Activated naive CD4-positive, alpha-beta T cell treated with Interleukin-2 at 50 U/mL for 16 hours (primary cell): ENCODE results near the gene TMTC2.

ENCODE experiments used
- DNase-seq: peaks from one replicate; pipeline ENCODE4 v3.0.0-alpha.2; 2020

The TMTC2 gene

GRCh38 chr12:82848845-82849244, 162.1 kb downstream of the TMTC2 start:
- no peak for DNase-seq

DNA sequence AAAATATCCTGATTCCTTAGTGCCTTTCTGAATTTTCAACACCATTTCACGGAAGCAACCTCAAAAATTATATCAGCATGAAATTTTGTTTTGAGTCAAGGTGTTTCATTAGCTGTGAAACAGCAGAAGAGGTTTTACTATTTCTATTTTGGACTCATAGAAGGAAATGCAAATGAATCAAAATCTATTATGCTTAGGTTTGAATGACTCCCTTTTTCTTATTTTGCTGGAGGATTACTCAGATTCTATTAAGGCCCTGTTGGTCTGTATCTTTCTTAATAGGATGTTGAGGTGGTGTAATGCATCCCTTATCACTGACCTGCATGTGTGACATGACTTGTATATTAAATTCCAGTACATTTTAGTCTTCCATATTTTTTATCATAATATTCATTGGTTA, 165.8 kb downstream of the TMTC2 start:
- no peak for DNase-seq

GRCh38 chr12:82855872-82856271, 169.2 kb downstream of the TMTC2 start:
- no peak for DNase-seq

- no peak for DNase-seq
Observed at GRCh38 chr12:82857276-82857675, 170.6 kb downstream of the TMTC2 start.

GRCh38 chr12:82857911-82858533, 171.3 kb downstream of the TMTC2 start:
- DNase-seq = no peak

- no peak for DNase-seq
Observed at GRCh38 chr12:82858534-82858917, 171.8 kb downstream of the TMTC2 start.

- DNase-seq = no peak
Observed at GRCh38 chr12:82862069-82862841, 175.5 kb downstream of the TMTC2 start.

GRCh38 chr12:82862876-82863649, 176.4 kb downstream of the TMTC2 start:
- DNase-seq = no peak

DNA sequence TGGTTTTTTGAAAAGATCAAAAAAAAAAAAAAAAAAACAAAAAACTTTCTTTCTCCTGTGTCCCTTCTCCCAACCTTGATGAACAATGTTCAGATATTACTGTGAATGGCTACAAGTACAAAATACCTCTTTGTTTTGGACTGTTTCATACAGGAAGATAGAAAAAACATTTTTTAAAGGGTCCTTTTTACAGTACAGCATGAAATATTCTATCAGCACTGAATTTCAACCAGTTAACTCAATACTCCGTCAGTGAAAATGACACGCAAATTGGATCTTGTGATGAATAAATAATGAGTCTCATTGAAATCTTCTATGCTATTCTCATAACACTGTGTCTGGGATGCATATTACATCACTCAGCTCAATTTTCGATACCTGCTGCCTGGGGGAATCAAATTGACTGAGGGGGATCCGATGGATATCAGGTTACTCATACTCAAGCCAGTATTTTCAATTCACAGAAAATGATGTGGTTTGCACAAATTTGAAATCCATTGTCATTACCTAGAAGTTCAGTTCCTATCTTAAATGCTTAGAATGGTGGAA, 179.6 kb downstream of the TMTC2 start:
- DNase-seq = no peak

GRCh38 chr12:82866946-82867345, 180.2 kb downstream of the TMTC2 start:
- DNase-seq = no peak

- no peak for DNase-seq
Observed at GRCh38 chr12:82867762-82868500, 181.2 kb downstream of the TMTC2 start.

- no peak for DNase-seq
Observed at GRCh38 chr12:82870771-82871377, 184.2 kb downstream of the TMTC2 start.

- no peak for DNase-seq
Observed at GRCh38 chr12:82872088-82872487, 185.4 kb downstream of the TMTC2 start.

DNA sequence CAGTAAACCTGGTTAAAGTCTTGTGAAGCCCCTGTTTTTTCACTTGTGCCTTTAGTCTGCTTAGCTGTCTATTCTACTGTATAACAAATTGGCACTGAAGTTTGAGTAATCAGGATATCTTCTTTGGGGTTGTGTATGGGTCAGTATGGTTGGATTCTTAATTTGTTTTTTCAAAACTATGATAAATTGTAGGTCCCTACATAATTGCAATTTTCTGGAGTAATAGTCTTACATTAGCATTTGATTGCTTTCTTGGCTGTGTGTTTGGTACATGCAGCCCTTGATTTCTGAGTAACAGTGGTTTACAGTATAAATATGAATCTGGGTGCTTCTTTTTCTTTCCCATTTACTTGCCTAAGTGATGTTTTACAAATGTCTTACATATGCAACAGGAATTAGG, 186.6 kb downstream of the TMTC2 start:
- DNase-seq = no peak

GRCh38 chr12:82873951-82874350, 187.2 kb downstream of the TMTC2 start:
- no peak for DNase-seq

- DNase-seq = no peak
Observed at GRCh38 chr12:82874945-82875344, 188.2 kb downstream of the TMTC2 start.

DNA sequence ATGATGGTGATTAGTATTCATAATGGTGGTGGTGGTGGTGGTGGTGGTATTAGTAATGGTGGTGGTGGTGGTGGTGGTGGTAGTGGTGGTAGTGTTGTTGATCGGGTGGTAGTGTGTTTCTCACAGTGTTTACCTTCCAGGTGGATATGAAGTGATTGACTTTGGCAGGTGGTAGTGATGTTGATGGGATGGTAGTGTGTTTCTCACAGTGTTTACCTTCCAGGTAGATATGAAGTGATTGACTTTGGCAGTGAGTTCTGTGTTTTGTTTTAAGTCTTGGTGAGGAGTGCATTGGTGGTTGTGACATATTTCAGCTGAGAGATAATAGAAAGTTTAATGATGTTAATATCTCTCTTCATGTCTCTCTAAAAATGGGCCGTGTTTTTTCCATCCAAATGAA, 189.4 kb downstream of the TMTC2 start:
- no peak for DNase-seq

GRCh38 chr12:82877963-82878362, 191.3 kb downstream of the TMTC2 start:
- DNase-seq = no peak

DNA sequence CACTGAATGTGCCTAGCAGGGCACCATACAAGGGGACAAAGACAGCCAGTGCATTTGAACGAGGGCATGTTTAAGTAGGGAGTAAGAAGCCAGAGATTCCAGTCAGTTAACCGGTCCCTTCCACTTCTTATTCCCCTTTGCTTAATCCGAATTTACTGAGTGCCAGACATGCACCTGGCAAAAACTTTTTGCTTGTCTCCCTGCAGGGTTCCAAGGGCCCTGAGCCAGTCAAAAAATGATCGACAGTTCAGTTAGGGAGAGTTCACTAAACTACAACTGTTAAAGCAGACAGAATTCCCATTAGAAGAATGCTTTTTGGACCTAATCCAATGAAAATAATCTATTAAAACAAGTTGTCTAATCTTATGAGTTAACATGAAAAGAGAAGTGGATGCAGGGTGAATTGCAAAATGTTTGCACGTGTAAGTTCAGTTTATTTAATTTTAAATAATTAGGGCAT, 193.8 kb downstream of the TMTC2 start:
- DNase-seq = no peak

DNA sequence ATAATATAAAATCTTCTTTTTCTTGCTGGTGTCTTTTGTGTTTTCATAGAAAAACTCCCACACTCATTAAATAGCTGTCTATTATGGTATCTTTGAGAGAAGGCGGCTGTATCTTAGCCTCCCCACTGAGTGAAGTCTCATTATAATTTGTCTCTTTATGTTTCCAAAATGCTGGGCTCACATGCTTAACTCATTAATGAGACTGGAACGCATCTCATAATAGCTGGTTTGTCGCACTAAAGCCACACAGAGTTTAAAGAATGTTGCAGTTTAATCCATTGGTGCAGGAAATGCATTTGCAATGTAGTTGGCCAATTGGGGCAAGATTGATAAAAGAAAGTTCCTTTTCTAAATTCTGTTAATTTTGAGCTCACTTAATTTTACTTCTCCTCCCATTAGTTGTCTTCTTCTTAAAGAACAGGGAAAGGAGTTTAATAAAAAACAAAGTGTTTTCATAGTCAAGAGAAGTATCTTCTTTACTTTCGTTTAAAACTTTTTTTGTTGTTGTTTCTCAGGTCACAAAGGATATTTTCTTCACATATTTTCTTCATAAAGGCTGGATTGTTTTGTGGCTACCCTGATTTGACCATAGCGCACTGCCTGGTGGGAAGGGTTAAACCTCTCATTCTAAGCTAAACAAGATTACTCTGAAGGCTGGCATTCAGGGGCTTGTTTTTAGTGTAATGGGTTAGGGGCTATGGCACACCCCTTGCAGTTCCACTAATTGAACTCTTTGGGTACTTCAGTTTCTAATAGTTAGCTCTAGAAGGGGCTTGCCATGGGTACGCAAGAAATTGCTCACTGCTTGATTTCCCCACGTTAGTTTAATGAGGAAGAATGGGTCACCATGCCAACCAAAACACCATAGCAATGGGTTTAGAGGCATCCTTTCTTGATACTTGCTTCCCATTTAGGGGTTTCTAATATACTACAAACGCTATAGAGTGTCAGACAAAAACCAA, 197.0 kb downstream of the TMTC2 start:
- no peak for DNase-seq

- no peak for DNase-seq
Observed at GRCh38 chr12:82886671-82887340, 200.1 kb downstream of the TMTC2 start.
